HG03039 (cell line): ENCODE measurements around the gene POLR2C.
"Not testable (repeated sequence)": the region's sequence is repeated elsewhere in the genome, so short reads cannot be mapped to it uniquely, and the experiment has no call there.

Experiments used
- ATAC-seq: cut with Tn5 transposase; IDR thresholded peaks from one replicate; pipeline ENCODE4 v1.9.1; 2021; ENCODE audit warnings: mild to moderate bottlenecking, moderate library complexity; ENCODE audit not compliant: unreplicated experiment

Gene POLR2C

DNA sequence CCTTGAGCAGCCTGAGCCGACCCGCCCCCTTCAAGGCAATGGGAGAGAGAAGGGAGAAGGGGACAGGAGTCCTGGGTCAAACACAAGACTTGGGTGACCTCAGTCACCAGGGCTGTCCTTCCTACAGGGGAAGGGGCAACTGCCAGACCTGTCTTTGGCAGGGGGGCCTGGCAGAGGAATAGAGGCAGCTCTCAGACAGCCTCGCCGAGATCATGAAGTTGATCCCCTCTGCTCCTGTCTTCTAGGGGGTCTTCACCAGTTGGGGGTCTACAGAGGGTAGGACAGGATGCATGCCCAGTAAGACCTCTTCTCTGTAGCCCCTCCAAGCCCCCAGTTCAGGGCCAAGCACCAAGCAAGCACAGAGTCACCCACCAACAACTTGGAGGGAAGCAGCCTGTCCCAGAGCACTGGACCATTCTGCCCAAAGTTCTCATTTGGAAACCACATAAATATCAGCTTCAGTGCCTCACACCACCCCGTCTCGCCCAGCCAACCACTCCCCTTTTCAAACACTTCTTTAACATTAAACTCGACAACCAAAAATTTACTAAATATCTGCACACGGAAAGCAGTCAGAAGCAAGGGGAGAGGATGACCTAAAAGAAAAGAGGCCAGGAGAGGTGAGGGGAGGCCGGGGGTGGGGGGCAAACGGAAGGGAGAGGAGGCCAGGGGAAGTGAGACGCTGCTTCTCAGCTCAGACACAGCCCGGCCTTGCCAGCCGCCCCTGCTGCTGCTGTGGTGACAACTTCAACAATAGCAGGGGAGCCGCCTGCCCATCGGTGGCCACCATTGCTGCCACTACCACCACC lies 16.1 kb downstream of the POLR2C start:
- no peak for ATAC-seq

DNA sequence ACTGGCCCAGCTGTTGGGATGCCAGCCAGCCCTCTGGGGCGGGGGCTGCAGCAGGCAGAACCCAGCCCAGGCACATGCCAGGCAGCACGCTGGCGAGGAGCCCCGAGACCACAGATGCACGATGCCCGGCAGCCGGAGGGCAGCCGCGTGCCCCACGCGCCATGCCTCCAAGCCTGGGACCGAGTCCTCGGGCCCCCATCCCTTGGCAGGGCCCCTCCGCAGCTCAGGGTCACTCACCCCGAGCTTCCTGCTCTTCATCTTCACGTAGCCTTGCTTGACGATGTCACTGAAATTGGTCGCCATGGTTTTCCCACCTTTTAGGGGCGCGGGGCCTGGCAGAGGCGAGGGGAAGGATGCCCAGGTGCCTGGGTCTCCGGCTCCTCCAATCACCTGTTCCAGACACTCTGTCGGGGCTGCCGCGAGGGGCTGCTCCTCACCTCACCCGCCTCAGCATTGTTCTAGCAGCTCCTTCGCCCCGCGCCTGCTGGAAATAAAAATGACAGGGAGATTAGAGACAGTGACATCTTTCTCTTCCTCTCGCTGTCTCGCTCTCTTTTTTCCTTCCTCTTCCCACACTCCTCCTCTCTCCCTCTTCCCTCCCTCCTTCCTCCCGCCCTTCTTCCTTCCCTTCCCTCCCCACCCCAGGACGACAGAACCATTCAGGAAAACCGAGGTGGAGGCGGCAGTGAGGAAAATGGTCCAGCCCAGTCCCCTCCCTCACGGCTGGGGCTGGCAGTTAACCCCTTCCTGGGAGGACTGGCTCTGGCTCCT lies 16.9 kb downstream of the POLR2C start:
- no peak for ATAC-seq

DNA sequence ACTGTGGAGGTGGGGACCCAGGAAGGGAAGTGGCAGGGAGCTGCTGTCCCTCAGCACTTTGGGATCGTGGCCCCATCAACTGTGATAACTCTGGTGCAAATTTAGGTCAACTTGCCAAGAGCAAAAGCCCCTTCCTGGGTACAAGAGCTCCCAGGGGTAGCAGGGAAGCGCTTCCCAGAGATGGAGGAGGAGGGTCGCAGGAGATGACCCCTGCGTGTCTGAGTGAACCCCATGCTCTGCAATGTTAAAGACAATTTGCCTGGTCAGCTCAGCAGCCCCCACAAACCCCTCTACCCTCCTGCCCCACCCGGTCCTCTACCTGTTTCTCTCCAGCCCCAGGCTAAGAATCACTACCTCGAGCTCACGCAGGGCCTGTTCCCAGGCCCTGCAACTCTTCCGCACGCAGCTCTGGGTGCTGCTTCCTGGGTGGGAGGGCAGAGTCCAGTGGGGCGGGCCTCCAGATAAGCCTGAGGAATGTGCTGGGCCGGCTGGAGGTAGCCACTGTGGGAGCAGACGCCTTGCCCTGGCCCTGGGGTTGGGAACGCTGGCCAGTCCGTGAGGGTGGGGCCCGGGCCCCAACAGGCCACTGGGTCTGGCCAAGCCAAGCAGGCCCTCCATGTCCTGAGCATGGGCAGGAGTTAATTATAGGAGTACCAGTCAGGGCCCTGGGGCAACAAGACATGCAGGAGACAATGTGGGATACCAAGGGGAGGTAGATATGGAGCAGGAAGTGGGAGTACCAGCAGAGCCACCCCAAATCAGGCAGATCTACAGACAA lies 17.7 kb downstream of the POLR2C start:
- ATAC-seq = no peak

DNA sequence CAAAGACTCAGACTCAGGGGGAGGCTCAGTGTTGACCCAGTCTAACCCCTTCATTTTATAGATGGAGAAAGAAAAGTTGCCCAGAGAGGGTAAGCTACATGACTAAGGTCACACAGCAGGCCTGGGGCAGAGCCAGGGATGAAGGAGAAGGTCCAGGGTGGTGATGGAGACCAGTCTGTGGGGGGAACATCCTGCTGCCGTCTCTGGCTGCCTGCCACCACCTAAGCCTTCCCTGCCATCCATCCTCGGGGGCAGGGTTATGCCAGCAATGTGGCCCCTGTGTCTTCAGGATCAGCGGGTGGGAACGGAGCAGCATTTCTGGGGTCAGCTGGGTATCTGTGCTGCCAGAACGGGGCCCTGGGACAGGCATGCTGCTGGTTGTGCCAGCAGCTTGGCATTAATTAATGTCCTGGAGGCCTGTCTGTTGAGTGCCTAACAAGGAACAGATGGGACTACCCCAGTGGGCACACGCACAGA lies 18.3 kb downstream of the POLR2C start:
- no peak for ATAC-seq

DNA sequence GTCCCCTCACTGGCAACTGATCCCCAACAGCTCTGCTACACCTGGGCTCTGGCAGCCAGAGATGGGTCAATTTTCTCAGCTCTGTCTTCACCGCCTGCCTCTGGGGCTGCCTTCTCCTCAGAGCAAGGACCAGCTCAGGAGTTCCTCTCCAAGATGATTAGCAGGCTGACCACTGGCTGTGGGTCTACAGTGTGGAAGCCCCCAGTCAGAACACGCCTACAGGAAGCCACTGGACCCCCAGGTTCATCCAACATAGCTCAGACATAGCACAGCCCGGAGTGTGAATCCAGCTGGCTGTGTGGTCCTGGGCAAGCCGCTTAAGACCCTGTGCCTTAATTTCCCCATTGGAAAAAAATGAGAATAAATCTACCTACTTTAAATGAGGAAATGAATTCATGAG lies 18.9 kb downstream of the POLR2C start:
- no peak for ATAC-seq

DNA sequence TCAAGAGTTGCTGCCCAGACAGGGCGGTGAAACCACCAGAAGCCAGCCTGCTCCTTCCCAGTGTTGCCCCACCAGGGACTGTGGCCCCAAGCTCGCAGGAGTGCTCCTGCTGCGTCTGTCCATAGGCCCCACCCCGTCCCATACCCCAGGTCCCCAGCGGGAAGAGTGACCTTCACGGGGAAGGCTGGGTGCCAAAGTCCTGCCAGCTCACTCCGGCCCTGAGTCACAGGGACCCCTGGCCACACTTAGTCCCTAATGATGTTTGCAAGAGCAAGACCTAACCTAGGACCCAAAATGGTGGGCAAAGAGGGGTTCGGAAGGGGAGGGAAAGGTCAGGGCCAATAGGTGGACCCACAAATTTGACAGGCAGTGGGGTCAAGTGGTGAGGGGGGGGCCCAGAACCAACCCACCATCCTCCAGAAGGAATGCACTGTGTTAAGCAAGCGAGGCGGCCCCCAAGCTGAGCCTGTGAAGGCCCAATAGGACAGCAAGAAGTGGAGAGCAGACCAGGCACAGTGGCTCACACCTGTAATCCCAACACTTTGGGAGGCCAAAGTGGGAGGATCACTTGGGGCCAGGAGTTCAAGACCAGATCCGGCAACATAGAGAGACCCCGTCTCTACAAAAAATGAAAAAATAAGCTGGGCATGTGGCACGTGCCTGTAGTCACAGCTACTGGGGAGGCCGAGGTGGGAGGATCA lies 20.5 kb downstream of the POLR2C start:
- no peak for ATAC-seq

DNA sequence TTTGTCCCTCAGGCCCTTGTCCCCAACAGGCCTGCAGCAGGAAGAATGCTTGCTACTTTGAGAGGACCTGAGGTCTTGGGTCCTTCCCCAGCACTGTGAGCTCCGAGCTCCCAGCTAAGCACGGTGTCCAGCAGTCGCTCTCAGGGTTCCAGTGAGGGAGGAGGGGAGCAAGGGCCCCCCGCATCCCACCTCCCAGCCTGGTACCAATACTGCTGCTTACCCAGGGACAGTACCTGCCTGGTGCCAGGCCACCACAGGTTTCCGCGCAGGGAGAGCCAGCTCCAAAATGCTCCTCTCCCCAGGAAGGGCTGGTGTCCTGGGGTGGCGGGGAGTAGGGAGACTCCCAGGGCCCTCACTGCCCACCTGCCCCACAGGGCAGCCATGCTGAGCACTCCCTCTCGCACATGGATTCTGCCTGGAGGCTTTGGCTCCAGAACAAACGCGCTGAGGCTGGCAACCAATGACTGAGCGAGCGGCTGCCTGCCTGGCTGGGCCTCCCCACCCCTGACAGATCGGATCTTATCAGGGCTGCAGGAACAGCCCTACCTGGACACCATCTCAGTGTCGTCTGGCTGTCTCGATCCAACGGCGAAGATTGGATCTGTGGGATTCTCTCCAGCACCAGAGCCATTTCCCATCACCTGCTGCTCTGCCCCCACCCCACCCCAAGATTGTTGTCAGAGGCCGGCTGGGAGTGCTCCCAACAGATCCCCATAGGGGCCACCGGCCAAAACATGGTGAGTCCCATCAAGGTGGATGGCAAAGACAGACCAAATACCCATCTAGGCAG lies 21.4 kb downstream of the POLR2C start:
- ATAC-seq = no peak

DNA sequence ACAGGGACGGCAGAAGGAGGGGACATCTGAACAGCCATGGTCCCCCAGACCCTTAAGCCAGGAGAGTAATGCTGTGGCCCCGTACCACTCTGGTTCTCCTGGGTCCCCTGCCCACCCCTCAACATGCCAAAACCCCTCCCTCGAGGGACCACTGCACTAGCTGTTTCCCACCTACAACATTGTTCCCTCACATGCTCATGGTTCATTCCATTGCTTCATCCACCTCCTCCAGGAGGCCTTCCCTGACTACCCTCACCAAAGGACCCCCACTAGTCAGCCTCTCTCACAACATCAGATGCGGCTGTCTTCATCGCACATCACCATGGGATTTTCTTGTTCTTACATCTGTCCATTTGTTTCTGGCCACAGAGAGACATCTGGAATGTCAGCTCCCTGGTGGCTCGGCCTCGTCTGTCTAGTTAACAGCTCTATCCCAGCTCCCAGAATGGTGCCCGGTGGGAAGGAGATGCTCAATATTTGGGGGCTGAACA lies 22.1 kb downstream of the POLR2C start:
- no peak for ATAC-seq

DNA sequence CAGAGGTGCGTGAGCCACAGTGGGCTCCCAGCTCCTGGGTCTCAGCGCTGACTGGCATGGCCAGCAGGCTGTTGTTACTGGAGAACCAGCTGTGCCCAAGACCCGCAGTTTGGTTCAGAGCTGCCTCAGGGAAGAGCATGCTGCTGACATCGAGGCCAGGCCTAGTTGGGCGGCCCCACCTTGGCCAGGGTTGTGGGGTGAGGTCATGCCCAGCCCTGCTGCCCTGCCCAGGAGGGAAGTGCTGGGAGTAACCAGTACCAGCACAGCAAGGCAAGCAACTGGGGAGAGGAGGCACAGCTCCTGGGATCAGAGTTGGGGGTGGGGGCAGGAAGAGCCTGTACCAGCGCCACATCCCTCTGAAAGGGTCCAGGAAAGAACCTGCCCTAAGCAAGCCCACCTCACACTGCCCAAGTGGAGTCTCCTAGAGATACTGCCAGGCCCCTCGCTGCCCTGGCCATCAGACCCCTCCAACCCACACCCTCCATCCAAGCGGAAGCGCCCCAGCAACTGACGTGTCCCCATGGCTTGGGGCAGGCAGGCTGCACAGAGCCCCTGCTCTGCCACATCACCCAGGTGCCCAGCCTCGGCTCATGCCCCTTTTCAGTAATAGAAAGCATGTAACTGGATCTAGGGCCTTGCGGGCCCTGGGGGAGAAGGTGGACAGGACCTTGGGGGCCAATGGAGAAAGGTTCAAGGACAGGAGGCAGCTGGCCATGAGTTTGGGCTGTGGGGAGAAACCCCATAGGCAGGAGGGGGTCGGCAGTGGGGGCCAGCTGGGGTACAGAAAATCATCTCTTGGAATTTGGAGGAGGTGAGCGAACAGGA lies 22.8 kb downstream of the POLR2C start:
- no peak for ATAC-seq

DNA sequence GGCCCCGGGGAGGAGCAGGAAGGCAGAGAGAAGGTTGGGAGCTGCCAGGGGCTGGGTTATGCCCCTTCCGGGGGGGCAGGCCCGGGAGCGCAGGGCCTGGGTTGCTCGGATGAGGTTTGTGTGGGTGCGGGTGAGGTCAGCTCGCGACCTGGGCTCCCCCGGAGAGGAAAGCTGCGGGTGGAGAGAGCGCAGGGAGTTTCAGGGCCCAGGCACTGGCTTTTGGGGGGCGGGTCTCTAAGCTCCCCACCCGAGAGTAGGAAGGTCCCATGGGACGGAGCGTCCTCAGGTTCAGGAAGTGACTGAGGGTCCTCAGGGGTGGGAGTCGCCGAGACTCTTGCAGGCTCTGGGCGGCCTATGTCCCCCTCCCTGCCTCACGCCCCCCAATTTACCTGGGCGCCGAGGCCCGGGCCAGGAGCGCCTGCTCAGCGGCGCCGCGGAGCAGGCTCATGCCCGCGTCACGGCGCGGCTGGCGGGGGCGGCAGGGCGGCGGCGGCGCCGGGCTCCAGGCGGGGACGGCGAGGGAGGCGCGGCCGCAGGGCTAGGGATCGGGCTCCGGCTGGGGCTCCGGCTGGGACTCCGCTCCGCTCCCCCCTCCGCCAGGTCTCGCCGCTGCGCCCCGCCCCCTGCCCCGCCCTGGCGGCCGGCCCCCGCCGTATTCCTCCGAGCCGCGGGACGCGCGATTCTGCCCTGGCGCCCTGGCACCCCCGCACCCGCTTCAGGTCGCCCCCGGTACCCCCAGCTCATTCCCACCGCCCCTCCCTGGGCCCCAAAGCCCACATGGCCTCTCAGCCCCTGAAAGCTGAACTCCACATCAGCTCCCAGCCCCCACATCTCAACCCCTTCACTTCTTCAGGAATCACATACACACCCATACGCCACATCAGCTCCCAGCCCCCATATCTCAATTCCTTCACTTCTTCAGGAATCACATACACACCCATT lies 23.7 kb downstream of the POLR2C start, which contains the start of gene DOK4:
Gene DOK4, minus strand, starts transcription at position 578 of the 942 bp plus-strand sequence. CDS start 6,986 bp downstream, outside the sequence.
- ATAC-seq = peak; percentile 92

DNA sequence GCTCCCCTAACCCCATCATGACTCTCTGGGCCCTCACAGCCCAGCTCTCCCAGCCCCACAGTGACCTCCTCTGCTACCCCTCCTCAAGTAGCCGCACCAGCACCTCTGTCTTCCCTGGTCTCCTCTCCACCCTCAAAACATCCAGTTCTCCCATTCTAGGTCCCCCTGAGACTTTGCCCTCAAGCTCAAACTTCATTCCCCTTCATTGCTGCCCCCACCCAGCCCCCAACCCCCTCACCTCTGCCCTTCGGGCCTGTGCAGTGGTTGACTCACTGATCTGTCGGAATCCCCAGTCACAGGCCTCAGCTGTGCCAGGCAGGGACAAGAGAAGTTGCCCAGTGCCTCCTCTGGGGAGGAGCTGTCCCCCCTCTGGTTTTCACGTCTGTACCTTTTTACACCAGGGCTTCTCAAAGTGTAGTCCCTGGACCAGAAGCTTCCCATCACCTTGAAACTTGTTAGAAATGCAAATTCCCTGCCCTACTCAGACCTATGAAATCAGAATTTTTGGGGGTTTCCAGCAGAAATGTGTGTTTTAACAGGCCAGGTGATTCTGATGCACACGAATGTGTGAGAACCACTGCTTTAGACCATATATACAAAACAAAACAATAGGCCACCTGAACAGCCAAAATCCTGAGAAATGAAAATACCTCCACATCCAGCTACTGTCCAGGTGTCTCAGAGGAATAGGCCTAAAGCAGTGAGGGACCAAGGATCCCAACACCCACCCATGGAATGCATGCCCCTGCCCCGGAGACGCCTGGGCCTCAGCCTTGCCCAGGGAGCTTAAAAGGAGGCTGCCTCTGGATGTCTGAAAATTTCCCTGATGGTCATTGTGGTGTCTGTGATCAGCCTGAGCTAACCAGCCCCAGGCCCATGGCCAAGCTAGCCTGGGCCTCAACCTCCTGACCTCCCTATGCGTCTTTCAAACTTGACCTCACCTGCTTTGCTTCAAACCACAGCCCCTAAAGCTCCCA lies 24.7 kb downstream of the POLR2C start:
- no peak for ATAC-seq

DNA sequence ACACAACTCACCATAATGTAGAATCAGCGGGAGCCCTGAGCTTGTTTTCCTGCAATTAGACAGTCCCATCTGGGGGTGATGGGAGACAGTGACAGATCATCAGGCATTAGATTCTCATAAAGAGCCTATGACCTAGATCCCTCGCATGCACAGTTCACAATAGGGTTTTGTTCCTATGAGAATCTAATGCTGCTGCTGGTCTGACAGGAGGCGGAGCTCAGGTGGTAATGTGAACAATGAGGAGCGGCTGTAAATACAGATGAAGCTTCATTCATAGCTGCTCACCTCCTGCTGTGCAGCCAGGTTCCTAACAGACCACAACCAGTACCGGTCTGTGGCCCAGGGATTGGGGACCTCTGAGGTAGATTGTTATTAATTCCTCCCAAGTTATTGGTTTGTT lies 26.8 kb downstream of the POLR2C start:
- ATAC-seq = no peak

DNA sequence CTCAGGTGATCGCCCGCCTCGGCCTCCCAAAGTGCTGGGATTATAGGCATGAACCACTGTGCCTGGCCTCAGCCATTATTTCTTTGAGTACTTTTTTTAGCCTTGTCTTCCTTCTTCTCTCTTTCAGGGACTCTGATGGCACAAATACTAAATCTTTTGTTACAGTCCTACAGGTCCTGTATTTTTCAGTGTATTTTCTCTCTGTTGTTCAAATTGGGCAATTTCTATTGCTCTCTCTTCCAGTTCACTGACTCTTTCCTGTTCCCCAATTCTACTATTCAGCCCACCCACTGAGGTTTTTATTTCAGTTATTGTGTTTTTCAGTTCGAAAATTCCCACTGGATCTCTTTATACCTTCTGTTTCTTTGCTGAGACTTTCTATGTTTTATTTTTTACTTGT lies 31.3 kb downstream of the POLR2C start:
- no peak for ATAC-seq

DNA sequence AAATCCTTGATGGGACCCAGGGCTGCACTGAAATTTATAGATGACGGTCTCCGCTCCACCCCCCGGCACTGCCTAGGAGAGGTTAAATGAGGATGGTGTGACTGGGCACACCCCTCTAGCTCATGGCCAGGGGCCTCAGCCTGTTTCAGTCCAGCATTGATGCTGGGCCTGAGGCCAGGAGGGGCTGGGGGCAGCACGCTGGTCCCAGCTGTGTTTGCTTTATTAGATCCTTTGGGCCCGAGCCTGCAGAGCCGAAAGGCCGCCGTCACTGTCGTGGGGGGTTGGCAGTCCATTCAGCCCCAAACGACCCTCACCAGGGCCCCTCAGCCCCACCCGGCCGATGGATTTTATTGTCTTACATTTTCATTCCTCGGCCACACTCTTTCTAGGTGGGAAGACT lies 34.6 kb downstream of the POLR2C start:
- no peak for ATAC-seq

DNA sequence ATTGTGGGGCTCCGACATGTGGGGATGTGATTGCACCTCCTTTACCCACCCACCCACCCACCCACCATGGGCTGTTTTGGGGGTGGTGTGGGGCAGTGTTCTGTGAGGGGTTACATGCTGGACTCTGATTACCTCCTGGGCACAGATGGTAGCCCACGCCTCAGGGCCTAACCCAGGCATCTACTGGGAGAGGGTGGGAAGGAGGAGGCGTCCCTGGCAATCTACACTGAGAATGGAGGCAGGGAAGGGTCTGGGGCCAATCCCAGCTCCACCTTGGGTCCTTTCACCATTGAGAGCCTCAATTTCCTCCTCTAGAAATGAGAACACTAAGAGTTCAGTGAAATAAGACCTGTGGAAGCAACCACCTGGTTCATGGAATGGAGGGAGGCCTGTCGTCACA lies 35.6 kb downstream of the POLR2C start:
- no peak for ATAC-seq

DNA sequence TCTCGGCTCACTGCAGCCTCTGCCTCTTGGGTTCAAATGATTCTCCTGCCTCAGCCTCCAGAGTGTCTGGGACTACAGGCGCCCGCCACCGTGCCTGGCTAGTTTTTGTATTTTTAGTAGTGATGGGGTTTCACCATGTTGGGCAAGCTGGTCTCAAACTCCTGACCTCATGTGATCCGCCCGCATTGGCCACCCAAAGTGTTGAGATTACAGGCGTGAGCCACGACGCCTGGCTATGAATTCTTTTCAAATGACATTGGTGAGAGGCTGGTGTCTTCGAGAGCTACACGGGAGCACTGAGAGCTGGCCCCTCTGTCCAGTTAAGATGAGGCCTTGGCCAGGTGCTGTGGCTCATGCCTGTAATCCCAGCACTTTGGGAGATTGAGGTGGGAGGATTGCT lies 37.5 kb downstream of the POLR2C start:
- ATAC-seq = not testable (repeated sequence)
